GM12878 (cell line): ENCODE data around the gene S100A16. TPM values are rescaled to one million over a fixed set of nuclear protein-coding genes. Genes with fewer than 3 reads are reported as not detected.

Experiments
- ATAC-seq: fragments of 200-7000 bp; cut with Tn5 transposase; 3 replicates; pipeline ENCODE4 v1.9.1; 2020; ENCODE audit warnings: mild to moderate bottlenecking, moderate library complexity
- BruUV-seq: library from RNA; stranded (reverse); fragments of 400-500 nt; replicated peaks from 2 replicates; lab custom pipeline; 2021; lab: Mats Ljungman, UMichigan
- CTCF ChIA-PET: fragments of 300-600 bp; sonication (Branson Sonifier 250); formaldehyde crosslinking; extraction: SDS; loops from one replicate; lab custom pipeline; 2021; ENCODE audit warnings: inconsistent platforms; lab: Yijun Ruan, JAX
- POLR2A ChIA-PET: fragments of 350-600 bp; formaldehyde crosslinking; extraction: SDS; loops from one replicate; lab custom pipeline; 2021; ENCODE audit warnings: inconsistent platforms; lab: Charles Lee
- RAD21 ChIA-PET: fragments of 300-600 bp; sonication (Branson Sonifier 250); formaldehyde crosslinking; loops from one replicate; lab custom pipeline; 2023; ENCODE audit warnings: antibody characterized with exemption; ENCODE audit not compliant: unreplicated experiment; lab: Charles Lee
- SMC1A ChIA-PET: fragments of 300-600 bp; sonication (Branson Sonifier 250); formaldehyde crosslinking; loops from one replicate; lab custom pipeline; 2023; ENCODE audit not compliant: unreplicated experiment, uncharacterized antibody; lab: Charles Lee
- DNase-seq: peaks from one replicate; pipeline ENCODE4 v3.0.0-alpha.2; 2011; ENCODE audit warnings: low read depth, low spot score
- FAIRE-seq: peaks from 3 replicates; lab custom pipeline; 2011; peaks lifted over from hg19 to GRCh38; lab: Jason Lieb, UNC
- H2AFZ ChIP-seq: 2 replicates; pipeline ENCODE4 v1.6.0; 2011; ENCODE audit warnings: low read depth, low read length, control low read depth; ENCODE audit not compliant: control insufficient read depth
- H3K27ac ChIP-seq: 2 replicates; pipeline ENCODE4 v1.5.1; 2011; ENCODE audit warnings: control low read depth; ENCODE audit not compliant: control insufficient read depth, insufficient read depth
- H3K27me3 ChIP-seq, 2 experiments: replicated peaks in 1 of 2; 2 replicates each; pipeline versions ENCODE4 v1.6.0 to v1.6.1; 2011; ENCODE audit warnings: low read length in 1 of 2; ENCODE audit not compliant: control insufficient read depth in 2 of 2, insufficient read depth in 2 of 2
- H3K36me3 ChIP-seq, 2 experiments: 2 replicates each; pipeline ENCODE4 v1.5.1; 2011; ENCODE audit warnings: low read length in 1 of 2; ENCODE audit not compliant: control insufficient read depth in 2 of 2, insufficient read depth in 2 of 2
- H3K4me1 ChIP-seq: 2 replicates; pipeline ENCODE4 v1.6.1; 2011; ENCODE audit warnings: mild to moderate bottlenecking, low read length, moderate library complexity, mixed read lengths; ENCODE audit not compliant: control insufficient read depth, insufficient read depth
- H3K4me2 ChIP-seq: 2 replicates; pipeline ENCODE4 v1.6.0; 2011; ENCODE audit warnings: control low read depth; ENCODE audit not compliant: control insufficient read depth, insufficient read depth
- H3K4me3 ChIP-seq: fragments of 200-600 bp; sonication (generic); 2 replicates; pipeline ENCODE4 v1.5.1; 2016
- H3K79me2 ChIP-seq: 2 replicates; pipeline ENCODE4 v1.6.0; 2011; ENCODE audit warnings: low read length; ENCODE audit not compliant: control insufficient read depth, insufficient read depth
- H3K9ac ChIP-seq: 2 replicates; pipeline ENCODE4 v1.8.0; 2011; ENCODE audit warnings: low read length, control low read depth, mixed read lengths; ENCODE audit not compliant: control insufficient read depth, insufficient read depth
- H3K9me3 ChIP-seq: replicated peaks from 3 replicates; pipeline ENCODE4 v1.5.1; 2011; ENCODE audit warnings: mild to moderate bottlenecking, low read length; ENCODE audit not compliant: control insufficient read depth, insufficient read depth
- H4K20me1 ChIP-seq: 2 replicates; pipeline ENCODE4 v1.6.0; 2011; ENCODE audit not compliant: control insufficient read depth, insufficient read depth
- ATF7 ChIP-seq: fragments of 450-650 bp; IDR thresholded peaks from 2 replicates; pipeline ENCODE4 v1.6.1; 2016; ENCODE audit warnings: low read depth, mild to moderate bottlenecking
- BRCA1 ChIP-seq: IDR thresholded peaks from 2 replicates; pipeline ENCODE4 v1.6.1; 2011; ENCODE audit warnings: low read depth, low read length, improper control_type of control experiment
- IKZF1 ChIP-seq: fragments of 450-650 bp; conservative IDR thresholded peaks from 2 replicates; pipeline ENCODE4 v1.6.1; 2017; ENCODE audit warnings: antibody characterized with exemption, mild to moderate bottlenecking
- JUNB ChIP-seq: IDR thresholded peaks from 2 replicates; pipeline ENCODE4 v1.6.1; 2016; ENCODE audit warnings: antibody characterized with exemption, mild to moderate bottlenecking
- JUND ChIP-seq: IDR thresholded peaks from 2 replicates; pipeline ENCODE4 v1.6.1; 2012; ENCODE audit warnings: low read depth, mild to moderate bottlenecking, low read length, improper control_type of control experiment, moderate library complexity
- NBN ChIP-seq: fragments of 450-650 bp; IDR thresholded peaks from 2 replicates; pipeline ENCODE4 v1.6.1; 2016
- NFYB ChIP-seq: IDR thresholded peaks from 2 replicates; pipeline ENCODE4 v1.6.1; 2011; ENCODE audit warnings: low read depth, mild to moderate bottlenecking, low read length, improper control_type of control experiment, moderate library complexity; ENCODE audit not compliant: insufficient read depth
- RELB ChIP-seq: fragments of 450-650 bp; IDR thresholded peaks from 2 replicates; pipeline ENCODE4 v1.6.1; 2017; ENCODE audit warnings: low read depth, mild to moderate bottlenecking, moderate library complexity
- RUNX3 ChIP-seq: IDR thresholded peaks from 2 replicates; pipeline ENCODE4 v1.6.1; 2012; ENCODE audit warnings: low read length, inconsistent platforms
- SREBF2 ChIP-seq: IDR thresholded peaks from 2 replicates; pipeline ENCODE4 v1.6.1; 2012; ENCODE audit warnings: mild to moderate bottlenecking, low read length
- SUZ12 ChIP-seq: fragments of 200-600 bp; sonication (generic); IDR thresholded peaks from one replicate; pipeline ENCODE4 v1.6.1; 2018; ENCODE audit warnings: antibody characterized with exemption, mild to moderate bottlenecking; ENCODE audit not compliant: unreplicated experiment
- WRNIP1 ChIP-seq: IDR thresholded peaks from 2 replicates; pipeline ENCODE4 v1.6.1; 2011; ENCODE audit warnings: low read depth, low read length, improper control_type of control experiment, borderline replicate concordance
- ZNF207 ChIP-seq: fragments of 450-650 bp; IDR thresholded peaks from 2 replicates; pipeline ENCODE4 v1.6.1; 2014; ENCODE audit warnings: antibody characterized with exemption, mild to moderate bottlenecking, borderline replicate concordance
- ZNF217 ChIP-seq: fragments of 450-650 bp; IDR thresholded peaks from 2 replicates; pipeline ENCODE4 v1.6.1; 2017; ENCODE audit warnings: antibody characterized with exemption, mild to moderate bottlenecking
- WGBS: methylation state at CpG from one replicate; pipeline ENCODE4 v1.1.6; 2016; ENCODE audit warnings: low lambda C conversion rate; ENCODE audit not compliant: insufficient replicate concordance, insufficient coverage; ENCODE audit errors: missing lambda C conversion rate; 5-methylcytosine and 5-hydroxymethylcytosine counted together
- in situ Hi-C: fragments of 300-500 bp; cut with MboI; formaldehyde crosslinking; loops from 9 replicates; pipeline ENCODE4 v1.14.3; 2018; ENCODE audit warnings: mixed read lengths
- intact Hi-C: fragments of 100-400 bp; cut with micrococcal nuclease; formaldehyde crosslinking; loops from one replicate; pipeline ENCODE4 v1.14.2; 2022; ENCODE audit not compliant: unreplicated experiment
- polyA plus RNA-seq, 11 experiments: library from polyadenylated mRNA; depleted of rRNA in 4 of 11; unstranded in 6 of 11; stranded (reverse) in 5 of 11; fragments of >200 nt; fragmentation: Nextera tagmentation in 4 of 11; fragmentation: Illumina TruSeq in 1 of 11; extraction: Ambion mirVana in 4 of 11; extraction: Trizol in 1 of 11; gene quantifications; 1 replicate in 1 of 11; 2 replicates in 10 of 11; pipeline versions ENCODE4 v1.2.1 to v1.2.3, GENCODE V29; 2011 to 2016; ENCODE audit warnings: inconsistent platforms in 2 of 11, missing spikeins in 2 of 11, low read depth in 1 of 11
- total RNA-seq, 4 experiments: library from RNA; depleted of rRNA in 3 of 4; stranded (reverse); fragments of >200 nt in 3 of 4; fragmentation: Illumina TruSeq in 1 of 4; extraction: Trizol in 1 of 4; gene quantifications; 2 replicates each; pipeline versions ENCODE4 v1.2.1 to v1.2.3, GENCODE V29; 2013 to 2021
- TF ChIP-seq, protein P1 (sequence below): IDR thresholded peaks from 2 replicates; pipeline ENCODE4 v1.6.1; 2012; ENCODE audit warnings: improper control_type of control experiment, low read depth, low read length; ENCODE audit not compliant: insufficient replicate concordance

S100A16 gene
- total and polyA plus RNA-seq, 10 of the 15 experiments (the other 5 are each of a cell fraction or from before 2014, with no cell fraction given) = 0.14 to 0.51 (median 0.25) TPM; not detected in 6

- TF ChIP-seq SUZ12 (no peak), ATF7 (no peak)
Measured at GRCh38 chr1:153578490-153578889, 34.4 kb downstream of the S100A16 start (continued).

DNA sequence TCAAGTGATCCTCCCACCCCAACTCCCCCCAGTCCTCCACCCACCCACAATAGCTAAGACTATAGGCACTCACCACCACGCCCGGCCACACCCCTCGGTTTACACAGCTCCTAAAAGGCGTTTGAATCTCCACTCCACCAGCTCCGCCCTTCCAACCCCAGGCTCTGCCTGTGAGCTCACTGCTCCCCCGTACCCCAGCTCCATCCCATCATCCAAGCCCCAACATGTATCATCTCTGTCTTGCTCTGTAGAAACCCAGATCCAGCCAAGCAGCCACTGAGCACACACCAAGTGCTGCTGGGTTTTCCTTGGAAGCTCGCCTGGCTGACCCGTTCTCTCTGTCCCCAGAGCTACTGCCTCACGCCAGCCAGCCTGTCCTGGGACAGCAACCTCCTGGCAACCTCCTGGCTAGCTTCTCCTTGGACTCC, 35.3 kb downstream of the S100A16 start:
- Histone ChIP-seq H3K79me2 (no peaks in the 10 kb centered on the region), H4K20me1 (no peaks in the 10 kb centered on the region), H2AFZ (no peak overlapping the region), H3K9ac (no peak overlapping the region), H3K4me2 (no peak overlapping the region), H3K27me3 (no peaks in the 10 kb centered on the region), H3K4me3 (no peak overlapping the region), H3K4me1 (peaks cover 5% of the 10 kb centered on the region), H3K9me3 (no peaks in the 10 kb centered on the region), H3K36me3 (no peaks in the 10 kb centered on the region), H3K27ac (no peak overlapping the region)
- POLR2A ChIA-PET = interaction anchor here (0.5 kb wide), 1 partner anchor 409 kb away, joined by 3 read pairs; the partner anchor contains the start of gene RAB13
- DNase-seq = no peak
- ATAC-seq = no peak
- intact Hi-C loops (no loop called here), in situ Hi-C loops (no loop called here)
- CTCF ChIA-PET = interaction anchor here (0.9 to 2.4 kb wide), 8 partner anchors 10 to 67 kb away, joined by 3 to 12 read pairs (median 5); partner anchors contain the start of genes S100A1, S100A13 and S100A14
- SMC1A ChIA-PET = interaction anchor here (0.9 to 2.6 kb wide), 5 partner anchors 16 to 67 kb away, joined by 3 to 11 read pairs (median 8); partner anchors contain the start of gene S100A14
- WGBS = 24% methylated on average over 6 of the region's 9 CpGs
- BruUV-seq = no TSS peak
- RAD21 ChIA-PET = interaction anchor here (0.7 to 1.2 kb wide), 2 partner anchors 66 to 1570 kb away, joined by 3 read pairs; no protein-coding TSS in a partner anchor
- FAIRE-seq = no peak
- TF ChIP-seq, protein P1, sequence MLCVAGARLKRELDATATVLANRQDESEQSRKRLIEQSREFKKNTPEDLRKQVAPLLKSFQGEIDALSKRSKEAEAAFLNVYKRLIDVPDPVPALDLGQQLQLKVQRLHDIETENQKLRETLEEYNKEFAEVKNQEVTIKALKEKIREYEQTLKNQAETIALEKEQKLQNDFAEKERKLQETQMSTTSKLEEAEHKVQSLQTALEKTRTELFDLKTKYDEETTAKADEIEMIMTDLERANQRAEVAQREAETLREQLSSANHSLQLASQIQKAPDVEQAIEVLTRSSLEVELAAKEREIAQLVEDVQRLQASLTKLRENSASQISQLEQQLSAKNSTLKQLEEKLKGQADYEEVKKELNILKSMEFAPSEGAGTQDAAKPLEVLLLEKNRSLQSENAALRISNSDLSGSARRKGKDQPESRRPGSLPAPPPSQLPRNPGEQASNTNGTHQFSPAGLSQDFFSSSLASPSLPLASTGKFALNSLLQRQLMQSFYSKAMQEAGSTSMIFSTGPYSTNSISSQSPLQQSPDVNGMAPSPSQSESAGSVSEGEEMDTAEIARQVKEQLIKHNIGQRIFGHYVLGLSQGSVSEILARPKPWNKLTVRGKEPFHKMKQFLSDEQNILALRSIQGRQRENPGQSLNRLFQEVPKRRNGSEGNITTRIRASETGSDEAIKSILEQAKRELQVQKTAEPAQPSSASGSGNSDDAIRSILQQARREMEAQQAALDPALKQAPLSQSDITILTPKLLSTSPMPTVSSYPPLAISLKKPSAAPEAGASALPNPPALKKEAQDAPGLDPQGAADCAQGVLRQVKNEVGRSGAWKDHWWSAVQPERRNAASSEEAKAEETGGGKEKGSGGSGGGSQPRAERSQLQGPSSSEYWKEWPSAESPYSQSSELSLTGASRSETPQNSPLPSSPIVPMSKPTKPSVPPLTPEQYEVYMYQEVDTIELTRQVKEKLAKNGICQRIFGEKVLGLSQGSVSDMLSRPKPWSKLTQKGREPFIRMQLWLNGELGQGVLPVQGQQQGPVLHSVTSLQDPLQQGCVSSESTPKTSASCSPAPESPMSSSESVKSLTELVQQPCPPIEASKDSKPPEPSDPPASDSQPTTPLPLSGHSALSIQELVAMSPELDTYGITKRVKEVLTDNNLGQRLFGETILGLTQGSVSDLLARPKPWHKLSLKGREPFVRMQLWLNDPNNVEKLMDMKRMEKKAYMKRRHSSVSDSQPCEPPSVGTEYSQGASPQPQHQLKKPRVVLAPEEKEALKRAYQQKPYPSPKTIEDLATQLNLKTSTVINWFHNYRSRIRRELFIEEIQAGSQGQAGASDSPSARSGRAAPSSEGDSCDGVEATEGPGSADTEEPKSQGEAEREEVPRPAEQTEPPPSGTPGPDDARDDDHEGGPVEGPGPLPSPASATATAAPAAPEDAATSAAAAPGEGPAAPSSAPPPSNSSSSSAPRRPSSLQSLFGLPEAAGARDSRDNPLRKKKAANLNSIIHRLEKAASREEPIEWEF = no peak
- TF ChIP-seq RUNX3 (no peak), NBN (no peak), ZNF207 (no peak), BRCA1 (no peak), JUNB (no peak), SREBF2 (no peak), RELB (no peak), JUND (no peak), NFYB (no peak), WRNIP1 (no peak), ZNF217 (no peak), IKZF1 (no peak)
